Mononuclear cell (primary cell): ENCODE measurements around the gene RNF166. TPM values are rescaled to one million over a fixed set of nuclear protein-coding genes. Genes with fewer than 3 reads are reported as not detected.

ENCODE experiments used
- H3K27me3 ChIP-seq: 2 replicates; pipeline ENCODE4 v1.6.0; 2011; ENCODE audit warnings: low read length, control low read depth; ENCODE audit not compliant: insufficient read depth
- H3K4me1 ChIP-seq: 2 replicates; pipeline ENCODE4 v1.5.1; 2011; ENCODE audit warnings: mild to moderate bottlenecking, low read length, control low read depth; ENCODE audit not compliant: insufficient read depth
- H3K4me3 ChIP-seq: 2 replicates; pipeline ENCODE4 v1.5.1; 2011; ENCODE audit warnings: mild to moderate bottlenecking, low read length, moderate library complexity
- H3K9me3 ChIP-seq: 2 replicates; pipeline ENCODE4 v1.5.1; 2011; ENCODE audit warnings: low read depth, mild to moderate bottlenecking, control low read depth, low read length
- total RNA-seq: library from RNA; depleted of rRNA; stranded (reverse); fragments of >200 nt; gene quantifications from one replicate; pipeline ENCODE4 v1.2.3, GENCODE V29; 2012

Gene RNF166, protein sequence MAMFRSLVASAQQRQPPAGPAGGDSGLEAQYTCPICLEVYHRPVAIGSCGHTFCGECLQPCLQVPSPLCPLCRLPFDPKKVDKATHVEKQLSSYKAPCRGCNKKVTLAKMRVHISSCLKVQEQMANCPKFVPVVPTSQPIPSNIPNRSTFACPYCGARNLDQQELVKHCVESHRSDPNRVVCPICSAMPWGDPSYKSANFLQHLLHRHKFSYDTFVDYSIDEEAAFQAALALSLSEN
- total RNA-seq = 130 TPM

DNA sequence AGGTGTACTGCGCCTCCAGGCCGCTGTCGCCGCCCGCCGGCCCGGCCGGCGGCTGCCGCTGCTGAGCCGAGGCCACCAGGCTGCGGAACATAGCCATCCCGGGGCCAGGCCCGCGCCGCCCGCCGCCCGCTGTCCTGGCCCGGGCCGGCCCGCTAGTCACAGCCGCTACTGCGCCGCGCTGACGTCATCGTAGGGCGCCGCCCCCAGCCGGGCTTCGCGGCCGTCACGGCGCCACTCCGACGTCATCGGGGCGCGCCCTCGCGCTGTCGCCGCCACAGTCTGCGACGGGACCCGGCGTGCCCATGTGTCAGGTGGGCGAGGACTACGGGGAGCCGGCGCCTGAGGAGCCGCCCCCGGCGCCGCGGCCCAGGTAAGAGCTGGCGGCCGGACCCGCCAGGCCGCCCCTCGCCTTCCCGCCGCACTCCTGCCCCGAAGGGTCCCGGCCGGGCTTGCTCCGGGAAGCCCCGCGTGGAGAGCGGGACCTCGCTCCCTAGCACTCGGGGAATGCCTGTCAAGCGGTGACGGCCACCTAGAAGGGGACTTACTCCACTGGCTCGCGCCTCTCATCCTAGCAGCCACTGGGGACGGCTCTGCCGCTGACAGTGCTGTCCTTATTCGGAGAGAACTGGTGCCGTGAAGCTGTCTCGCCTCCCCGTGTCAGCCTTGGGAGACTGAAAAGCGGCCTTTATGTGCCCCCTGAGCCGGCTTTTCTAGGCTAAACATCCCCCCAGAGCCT is at the start of gene RNF166, which contains the start of gene CTU2:
Gene RNF166, minus strand, starts transcription at position 180 of the 736 bp plus-strand sequence. Its CDS starts 83 bp downstream, at position 97.
Gene CTU2, plus strand, starts transcription at position 275 of the 736 bp plus-strand sequence. Its CDS starts 28 bp downstream, at position 303.
- Histone ChIP-seq H3K27me3 (no peaks in the 10 kb centered on the region), H3K9me3 (no peaks in the 10 kb centered on the region), H3K4me1 (peaks cover 51% of the 10 kb centered on the region), H3K4me3 (peak within 1 kb of the TSS; percentile 88)

DNA sequence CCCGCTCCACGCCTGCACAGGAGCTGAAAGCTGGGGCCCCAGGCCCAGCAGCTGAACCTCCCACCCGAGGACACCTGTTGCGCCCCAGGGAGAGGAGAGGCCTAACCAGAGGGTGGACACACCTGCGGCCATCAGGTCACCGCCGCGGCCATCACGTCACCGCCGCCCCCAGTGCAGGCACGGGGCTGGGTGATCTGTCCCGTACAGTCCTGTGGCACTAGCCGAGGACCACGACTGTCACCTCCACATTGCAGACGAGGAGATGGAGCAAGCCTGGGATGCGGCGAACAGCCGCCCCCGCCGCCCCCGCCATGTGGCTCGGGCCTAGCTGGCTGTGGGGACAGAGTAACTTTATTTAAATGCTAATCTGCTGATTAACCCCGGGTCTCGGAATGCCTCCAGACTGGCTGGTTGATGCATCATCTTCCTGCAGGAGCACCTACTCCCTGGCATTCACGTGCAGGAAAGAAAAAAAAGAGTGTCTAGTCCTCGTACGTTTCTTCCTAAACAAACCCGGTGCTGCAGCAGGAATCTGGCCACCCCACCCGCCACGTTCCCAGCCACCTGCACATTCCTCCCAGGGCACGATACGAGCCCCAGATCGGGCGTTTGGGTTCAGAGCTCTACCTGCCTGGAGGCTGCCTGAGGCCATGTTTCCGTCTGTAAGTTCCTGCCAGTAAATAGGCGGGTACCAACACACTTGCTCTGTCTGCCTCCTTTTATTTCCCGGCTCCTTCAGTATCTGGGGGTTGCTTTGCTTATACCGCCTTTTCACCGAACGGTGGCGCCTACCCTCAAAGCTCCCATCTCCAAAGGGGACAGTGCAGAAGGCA is 48.9 kb upstream of the RNF166 start:
- Histone ChIP-seq H3K4me3 (no peak overlapping the region), H3K4me1 (peaks cover 17% of the 10 kb centered on the region), H3K9me3 (no peaks in the 10 kb centered on the region), H3K27me3 (no peaks in the 10 kb centered on the region)

DNA sequence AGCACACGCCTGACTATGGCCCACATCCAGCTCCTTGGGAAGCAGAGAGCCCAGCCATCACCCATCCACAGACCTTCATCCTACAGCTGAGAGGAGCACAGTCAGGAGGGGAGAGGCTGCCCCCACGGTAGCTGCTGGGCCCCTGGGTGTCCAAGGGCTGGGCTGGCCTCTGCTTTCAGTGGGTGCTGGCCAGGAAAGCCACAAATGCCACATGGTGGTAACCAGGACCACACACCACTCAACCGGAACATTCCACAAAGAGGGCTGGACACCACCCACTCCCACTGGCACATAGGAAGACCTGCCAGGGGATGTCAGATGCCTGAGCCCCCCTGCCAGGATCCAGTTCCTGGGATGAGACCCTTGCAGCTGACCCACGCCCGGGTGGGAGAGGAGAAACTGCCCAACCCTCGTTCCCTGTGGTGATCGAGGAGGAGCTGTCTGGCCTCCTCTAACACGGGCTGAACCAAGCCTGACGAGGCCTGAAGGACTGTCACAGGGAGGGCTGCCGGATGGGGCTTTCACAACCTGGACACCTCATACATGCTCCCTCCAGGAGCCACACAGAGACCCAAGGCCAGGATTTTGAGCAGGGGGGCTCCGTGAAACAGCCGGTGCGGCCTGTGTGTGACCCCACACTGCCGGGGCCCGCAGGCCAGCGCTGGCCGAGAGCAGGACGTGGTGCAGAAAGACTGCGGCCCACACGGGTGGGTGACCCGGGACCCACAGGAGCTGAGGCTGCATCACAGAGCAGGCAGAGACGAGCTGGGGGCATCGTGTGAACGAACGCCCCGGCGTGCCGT is 48.1 kb upstream of the RNF166 start:
- Histone ChIP-seq H3K9me3 (no peaks in the 10 kb centered on the region), H3K4me3 (no peak overlapping the region), H3K4me1 (peaks cover 12% of the 10 kb centered on the region), H3K27me3 (no peaks in the 10 kb centered on the region)

DNA sequence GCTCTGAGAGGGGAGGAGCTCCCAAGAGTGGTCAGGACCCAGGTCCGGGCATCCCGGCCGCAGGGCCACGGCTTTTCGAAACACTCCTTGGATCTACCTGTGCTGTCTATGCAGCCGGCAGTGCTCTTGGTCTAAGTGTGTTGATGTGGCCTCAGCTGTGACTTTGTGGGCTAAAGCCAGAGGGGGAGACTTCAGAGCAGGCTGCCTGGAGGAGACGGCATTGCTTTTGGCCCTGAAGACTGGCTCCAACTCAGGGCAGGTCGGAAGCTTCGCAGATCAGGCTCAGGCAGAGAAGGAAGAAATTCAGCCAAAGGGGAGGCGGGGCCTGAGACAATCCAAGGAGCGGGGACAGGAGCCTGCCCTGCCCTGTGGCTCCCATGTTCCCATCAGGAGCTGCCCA is 47.4 kb upstream of the RNF166 start:
- H3K9me3 ChIP-seq = no peaks in the 10 kb centered on the region
- no peak overlapping the region for H3K4me3 ChIP-seq
- H3K4me1 ChIP-seq = peaks cover 6% of the 10 kb centered on the region
- no peaks in the 10 kb centered on the region for H3K27me3 ChIP-seq

DNA sequence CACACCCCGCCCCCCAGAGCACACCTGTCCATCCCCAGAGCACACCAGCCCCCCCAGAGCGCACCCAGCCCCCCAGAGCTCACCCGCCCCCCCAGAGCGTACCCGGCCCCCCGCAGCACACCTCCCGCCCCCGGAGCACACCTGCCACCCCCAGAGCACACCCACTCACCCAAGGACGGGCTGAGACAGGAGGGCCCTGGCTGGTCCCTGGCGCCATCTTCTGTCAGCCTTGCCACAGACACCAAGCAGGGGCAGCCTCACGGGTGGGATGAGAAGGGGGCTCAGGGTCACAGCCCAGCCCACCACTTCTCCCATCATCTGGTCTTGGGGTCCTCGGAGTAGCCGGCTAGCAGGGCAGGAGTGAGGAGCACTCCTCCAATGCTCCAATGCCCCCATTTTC is 47.0 kb upstream of the RNF166 start:
- Histone ChIP-seq H3K4me3 (no peak overlapping the region), H3K4me1 (peaks cover 3% of the 10 kb centered on the region), H3K9me3 (no peaks in the 10 kb centered on the region), H3K27me3 (no peaks in the 10 kb centered on the region)

DNA sequence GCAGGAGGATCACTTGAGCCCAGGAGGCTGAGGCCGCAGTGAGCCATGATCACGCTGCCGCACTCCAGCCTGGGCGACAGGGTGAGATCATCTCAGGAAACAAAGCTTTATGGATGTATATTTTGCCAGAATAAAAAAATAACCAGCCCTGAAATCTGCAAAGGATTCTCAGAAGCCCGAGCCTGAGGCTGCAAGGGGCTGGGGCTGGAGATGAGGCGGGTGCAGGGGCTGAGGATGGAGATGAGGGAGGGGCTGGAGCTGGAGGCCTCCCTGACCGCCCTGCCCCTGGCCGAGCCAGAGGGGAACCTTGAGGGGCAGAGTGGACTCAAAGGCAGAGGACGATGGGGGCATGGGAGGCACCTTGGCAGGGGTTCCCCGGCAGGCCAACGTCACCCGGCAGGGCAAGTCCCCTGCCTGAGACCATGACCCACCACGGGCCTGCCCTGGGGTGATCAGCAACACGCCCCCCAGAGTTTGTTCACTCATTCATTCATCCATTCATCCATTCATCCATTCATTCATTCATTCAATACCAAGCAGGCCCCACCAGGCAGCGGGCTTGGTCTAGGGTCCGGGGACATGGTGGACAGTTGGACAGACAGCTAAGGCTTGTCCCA is 46.3 kb upstream of the RNF166 start:
- peaks cover 3% of the 10 kb centered on the region for H3K4me1 ChIP-seq
- H3K9me3 ChIP-seq = no peaks in the 10 kb centered on the region

DNA sequence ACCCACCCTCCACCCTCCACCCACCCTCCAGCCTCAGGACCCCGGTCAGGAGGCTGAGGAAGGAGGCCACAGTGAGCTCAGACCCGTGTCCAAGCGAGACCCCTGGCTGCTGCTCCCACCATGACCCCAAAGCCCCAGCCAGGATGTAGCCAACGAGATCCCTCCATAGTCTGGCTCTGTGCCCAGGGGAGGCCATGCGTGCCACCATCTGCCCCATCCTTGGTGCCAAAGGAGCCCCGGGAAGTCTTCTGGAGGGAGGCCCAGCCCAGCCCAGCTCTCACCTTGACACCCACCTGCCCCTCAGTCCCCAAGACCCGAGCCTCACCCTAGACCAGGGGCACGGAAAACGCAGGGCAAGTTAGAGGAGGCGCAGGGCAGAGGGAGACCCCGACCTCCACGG is 44.6 kb upstream of the RNF166 start:
- Histone ChIP-seq H3K4me3 (no peak overlapping the region), H3K9me3 (no peaks in the 10 kb centered on the region), H3K4me1 (peaks cover 6% of the 10 kb centered on the region), H3K27me3 (no peaks in the 10 kb centered on the region)

More for the DNA sequence above, 46.3 kb upstream of the RNF166 start:
- H3K27me3 ChIP-seq = no peaks in the 10 kb centered on the region
- no peak overlapping the region for H3K4me3 ChIP-seq

DNA sequence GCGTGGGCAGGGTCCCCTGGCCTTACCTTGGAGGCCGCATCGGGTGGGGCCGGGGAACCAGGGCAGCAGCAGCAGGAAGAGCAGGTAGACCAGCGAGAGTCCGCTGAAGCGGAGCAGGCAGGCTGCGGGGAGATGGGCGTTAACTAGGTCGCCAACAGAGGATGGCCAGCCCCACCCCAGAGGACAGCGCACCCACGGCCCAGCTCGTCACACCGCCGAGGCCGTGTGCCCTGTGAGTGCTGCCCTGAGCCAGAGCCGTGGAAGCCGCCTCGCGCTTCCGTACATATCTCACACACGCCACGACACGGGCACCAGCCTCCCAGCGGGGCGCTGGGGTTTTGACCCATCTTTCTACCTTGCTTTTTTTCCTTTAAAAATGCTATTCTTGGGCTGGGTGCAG is 43.1 kb upstream of the RNF166 start:
- H3K4me1 ChIP-seq = peaks cover 16% of the 10 kb centered on the region
- H3K27me3 ChIP-seq = no peaks in the 10 kb centered on the region
- H3K4me3 ChIP-seq = no peak overlapping the region
- no peaks in the 10 kb centered on the region for H3K9me3 ChIP-seq

DNA sequence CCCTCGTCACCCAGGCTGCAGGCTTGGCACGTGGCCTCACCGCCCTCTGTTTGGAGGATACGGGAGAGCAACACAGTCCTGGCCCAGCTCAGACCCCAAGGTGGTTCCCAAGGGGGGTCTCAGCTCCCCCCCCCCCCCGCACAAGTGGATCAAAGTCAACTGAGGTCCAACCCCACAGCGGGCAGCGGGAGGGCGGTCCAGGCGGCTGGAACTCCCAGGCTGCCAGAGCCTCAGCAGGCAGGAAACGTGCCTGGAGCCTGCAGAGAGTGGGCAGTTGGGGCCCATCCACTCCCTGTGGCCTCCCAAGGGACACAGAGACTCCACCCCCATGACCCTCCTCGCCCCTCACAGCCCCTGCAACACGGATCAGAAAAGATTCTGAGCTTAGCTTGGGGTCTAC is 42.2 kb upstream of the RNF166 start:
- no peaks in the 10 kb centered on the region for H3K27me3 ChIP-seq
- H3K4me3 ChIP-seq = no peak overlapping the region
- H3K4me1 ChIP-seq = peaks cover 26% of the 10 kb centered on the region
- no peaks in the 10 kb centered on the region for H3K9me3 ChIP-seq

DNA sequence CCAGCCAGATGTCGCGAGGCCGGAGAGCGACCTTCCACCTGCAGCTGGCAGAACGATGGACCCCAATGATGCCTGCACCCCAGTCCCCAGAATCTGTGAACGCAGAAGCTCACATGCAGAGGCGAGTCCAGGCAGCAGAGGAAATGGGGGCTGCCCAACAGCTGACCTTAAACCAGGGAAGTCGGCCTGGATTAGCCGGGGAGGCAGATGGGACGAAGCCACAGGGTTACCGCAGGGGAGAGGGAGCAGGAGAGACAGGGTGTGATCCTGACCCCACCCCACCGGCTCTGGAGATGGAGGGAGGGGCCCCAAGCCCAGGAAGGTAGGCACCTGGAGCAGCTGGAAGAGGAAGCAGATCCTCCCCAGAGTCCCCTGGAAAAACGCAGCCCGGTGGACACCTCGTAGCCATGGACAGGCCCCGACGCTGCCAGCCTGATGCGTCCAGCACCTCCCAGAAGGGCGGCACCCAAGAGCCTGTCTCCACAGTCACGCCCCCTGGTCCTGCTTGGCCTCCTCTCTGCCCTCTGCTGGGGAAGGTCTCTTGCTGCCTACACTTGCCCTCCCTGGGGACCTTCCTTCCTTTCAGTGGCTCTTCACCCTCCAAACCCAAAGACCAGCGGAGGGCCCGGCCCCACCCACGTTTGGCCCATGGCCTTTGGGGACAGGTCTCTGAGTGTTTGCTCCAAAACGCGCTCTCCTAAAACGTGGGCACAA is 41.5 kb upstream of the RNF166 start:
- H3K4me1 ChIP-seq = peaks cover 26% of the 10 kb centered on the region
- no peaks in the 10 kb centered on the region for H3K27me3 ChIP-seq
- no peak overlapping the region for H3K4me3 ChIP-seq
- no peaks in the 10 kb centered on the region for H3K9me3 ChIP-seq

DNA sequence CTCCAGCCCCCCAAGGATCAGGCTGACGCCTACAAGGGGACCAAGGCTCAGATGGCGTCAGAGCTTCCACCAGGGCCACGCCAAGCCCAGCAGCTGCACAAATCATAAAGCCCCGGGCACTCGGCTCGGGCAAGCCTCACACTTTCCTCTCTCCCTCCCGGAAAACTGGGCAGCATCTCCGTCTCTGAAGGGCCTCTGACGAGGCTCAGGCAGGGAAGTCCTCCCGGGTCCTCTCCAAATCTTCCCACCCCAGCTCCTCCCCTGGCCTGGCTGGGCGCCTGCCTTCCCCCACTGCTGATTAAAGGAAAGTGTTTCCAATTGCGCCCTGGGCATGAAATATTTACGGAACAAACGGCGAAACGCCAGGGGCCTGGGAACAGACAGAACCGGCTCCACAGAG is 40.3 kb upstream of the RNF166 start:
- no peaks in the 10 kb centered on the region for H3K27me3 ChIP-seq
- peaks cover 26% of the 10 kb centered on the region for H3K4me1 ChIP-seq
- H3K9me3 ChIP-seq = no peaks in the 10 kb centered on the region
- H3K4me3 ChIP-seq = no peak overlapping the region

DNA sequence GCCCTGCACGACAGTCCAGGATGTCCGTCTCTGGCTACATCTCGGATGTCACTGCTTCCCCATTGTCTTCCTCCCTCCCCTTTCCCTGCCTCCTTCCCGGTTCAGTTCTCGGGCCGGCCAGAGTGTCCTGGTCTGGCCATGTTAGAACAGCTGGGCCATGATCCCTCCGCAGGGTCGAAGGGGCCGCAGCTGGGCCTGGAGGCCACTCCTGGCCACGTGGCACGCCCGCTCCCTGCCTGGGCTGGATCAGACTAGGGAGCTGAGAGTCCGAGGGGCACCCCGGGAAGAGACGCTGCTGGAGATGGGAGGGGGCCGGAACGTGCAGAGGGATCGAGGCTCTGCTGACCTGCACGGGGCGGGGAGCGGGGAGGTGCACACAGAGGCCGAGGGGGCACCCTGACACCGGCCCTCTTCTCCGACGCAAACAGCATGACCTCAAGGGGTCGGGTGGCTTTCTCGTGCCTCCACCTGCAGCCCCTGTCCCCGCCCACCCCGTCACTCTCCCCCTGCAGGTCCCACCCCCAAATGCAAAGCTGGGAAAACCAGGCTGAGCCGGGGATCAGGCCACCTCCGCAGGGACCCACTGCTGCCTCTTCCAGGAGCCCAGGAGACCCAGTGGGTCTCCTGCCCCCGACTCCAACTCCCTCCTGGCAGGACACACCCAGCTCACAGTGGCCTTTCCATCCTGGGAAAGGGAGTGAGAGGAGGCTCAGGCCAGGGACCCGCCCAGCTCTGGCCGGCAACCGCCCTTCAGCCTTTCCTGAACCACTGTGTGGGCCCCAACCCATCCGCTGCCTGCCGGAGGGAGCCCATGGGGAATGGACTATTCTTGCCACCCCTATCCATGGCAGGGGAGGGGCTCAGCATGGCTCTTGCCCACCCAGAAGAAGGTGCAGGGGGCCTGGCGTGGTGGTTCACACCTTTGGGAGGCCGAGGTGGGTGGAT is 38.6 kb upstream of the RNF166 start:
- Histone ChIP-seq H3K9me3 (no peaks in the 10 kb centered on the region), H3K4me3 (no peak overlapping the region), H3K4me1 (peaks cover 26% of the 10 kb centered on the region), H3K27me3 (no peaks in the 10 kb centered on the region)
